ENCODE data around the gene PDE4B. TPM values are rescaled to one million over a fixed set of nuclear protein-coding genes. Genes with fewer than 3 reads are reported as not detected.
"Not testable (repeated sequence)": the region's sequence is repeated elsewhere in the genome, so short reads cannot be mapped to it uniquely, and the experiment has no call there.

The PDE4B gene
- total RNA-seq, 2 donors from 2014 or later: 12.0 to 59.0 TPM

- no peak for ATAC-seq
Observed at GRCh38 chr1:66415866-66416265, 623.2 kb downstream of the PDE4B start.

GRCh38 chr1:66416295-66416694, 623.6 kb downstream of the PDE4B start:
- intact Hi-C loops (cut with DNase I): no loop called here
- DNase-seq (no peak), ATAC-seq (no peak)

More at GRCh38 chr1:66415866-66416265, 623.2 kb downstream of the PDE4B start:
- intact Hi-C loops (cut with DNase I): no loop called here
- DNase-seq: no peak

- ATAC-seq (no peak), DNase-seq (no peak)
- intact Hi-C loops (cut with DNase I): no loop called here
Observed at GRCh38 chr1:66418021-66418420, 625.3 kb downstream of the PDE4B start.

- ATAC-seq; intact Hi-C loops (cut with DNase I): not testable (repeated sequence)
Observed at GRCh38 chr1:66420171-66420570, 627.5 kb downstream of the PDE4B start.

GRCh38 chr1:66420906-66421305, 628.2 kb downstream of the PDE4B start:
- intact Hi-C loops (cut with DNase I); ATAC-seq; DNase-seq: not testable (repeated sequence)

More at GRCh38 chr1:66420171-66420570, 627.5 kb downstream of the PDE4B start:
- DNase-seq: not testable (repeated sequence)

- ATAC-seq: no peak
- intact Hi-C loops (cut with DNase I): no loop called here
Observed at GRCh38 chr1:66422804-66423203, 630.1 kb downstream of the PDE4B start.

More at GRCh38 chr1:66422804-66423203, 630.1 kb downstream of the PDE4B start:
- no peak for DNase-seq
